ENCODE measurements around the gene SMC5.
"Not testable (repeated sequence)": the region's sequence is repeated elsewhere in the genome, so short reads cannot be mapped to it uniquely, and the experiment has no call there.

SMC5 gene

GRCh38 chr9:70303268-70303667 lies 44.5 kb downstream of the SMC5 start:
- no peak overlapping the region for H3K4me3 ChIP-seq (replicated peaks; ENCODE audit: low read depth, low read length)
- no peak for DNase-seq (ENCODE audit: extremely low read depth, low read depth)
- no peak for TF ChIP-seq CTCF (IDR thresholded peaks at IDR 0.05; ENCODE audit: low read depth, low read length, missing control alignments)

GRCh38 chr9:70304810-70305209 lies 46.0 kb downstream of the SMC5 start:
- DNase-seq (ENCODE audit: extremely low read depth, low read depth), result no peak
- no peak overlapping the region for H3K4me3 ChIP-seq (replicated peaks; ENCODE audit: low read depth, low read length)
- TF ChIP-seq CTCF (IDR thresholded peaks at IDR 0.05; ENCODE audit: low read depth, low read length, missing control alignments), result no peak

- TF ChIP-seq CTCF (IDR thresholded peaks at IDR 0.05; ENCODE audit: low read depth, low read length, missing control alignments), result no peak
- DNase-seq (ENCODE audit: extremely low read depth, low read depth), result no peak
- H3K4me3 ChIP-seq (replicated peaks; ENCODE audit: low read depth, low read length), result no peak overlapping the region
Observed at GRCh38 chr9:70315389-70315788, 56.6 kb downstream of the SMC5 start.

GRCh38 chr9:70318002-70318401 lies 59.2 kb downstream of the SMC5 start:
- no peak for DNase-seq (ENCODE audit: extremely low read depth, low read depth)
- H3K4me3 ChIP-seq (replicated peaks; ENCODE audit: low read depth, low read length), result no peak overlapping the region
- peak; percentile 25 for TF ChIP-seq CTCF (IDR thresholded peaks at IDR 0.05; ENCODE audit: low read depth, low read length, missing control alignments)

DNA sequence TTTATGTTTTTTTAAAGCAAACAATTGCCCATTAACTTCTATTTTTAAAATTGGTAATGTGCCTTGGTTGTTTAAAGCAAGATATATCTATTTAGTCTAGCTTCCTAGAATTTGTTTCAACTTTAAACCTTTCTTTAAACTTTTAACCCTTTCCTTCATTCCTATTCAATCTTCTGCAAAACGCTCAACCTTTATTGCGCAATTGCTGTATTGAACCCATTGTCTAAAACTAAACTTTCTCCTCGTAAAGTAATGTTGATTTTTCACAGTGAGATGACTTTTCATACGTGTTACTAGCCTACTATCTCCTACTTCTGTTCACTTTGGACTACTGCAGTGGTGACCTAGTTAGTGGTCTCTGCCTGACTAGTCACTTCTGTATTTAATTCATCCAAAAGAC lies 63.3 kb downstream of the SMC5 start:
- no peak for DNase-seq (ENCODE audit: extremely low read depth, low read depth)
- no peak overlapping the region for H3K4me3 ChIP-seq (replicated peaks; ENCODE audit: low read depth, low read length)
- no peak for TF ChIP-seq CTCF (IDR thresholded peaks at IDR 0.05; ENCODE audit: low read depth, low read length, missing control alignments)

GRCh38 chr9:70324963-70325362 lies 66.2 kb downstream of the SMC5 start:
- TF ChIP-seq CTCF (IDR thresholded peaks at IDR 0.05; ENCODE audit: low read depth, low read length, missing control alignments), result no peak
- no peak overlapping the region for H3K4me3 ChIP-seq (replicated peaks; ENCODE audit: low read depth, low read length)
- DNase-seq (ENCODE audit: extremely low read depth, low read depth), result no peak

DNA sequence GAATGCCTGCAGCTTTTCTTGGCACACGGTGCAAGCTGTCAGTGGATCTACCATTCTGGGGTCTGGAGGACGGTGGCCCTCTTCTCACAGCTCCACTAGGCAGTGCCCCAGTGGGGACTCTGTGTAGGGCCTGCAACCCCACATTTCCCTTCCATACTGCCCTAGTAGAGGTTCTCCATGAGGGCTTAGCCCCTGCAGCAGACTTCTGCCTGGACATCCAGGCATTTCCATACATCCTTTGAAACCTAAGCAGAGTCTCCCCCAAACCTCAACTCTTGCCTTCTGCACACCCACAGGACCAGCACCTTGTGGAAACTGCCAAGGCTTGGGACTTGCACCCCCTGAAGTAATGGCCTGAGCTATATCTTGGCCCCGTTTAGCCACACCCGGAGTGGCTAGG lies 69.8 kb downstream of the SMC5 start:
- not testable (repeated sequence) for DNase-seq (ENCODE audit: extremely low read depth, low read depth); H3K4me3 ChIP-seq (replicated peaks; ENCODE audit: low read depth, low read length)

Measured in HFF-Myc (cell line).